ENCODE results near the gene SDF2.

- TF ChIP-seq, protein P1, sequence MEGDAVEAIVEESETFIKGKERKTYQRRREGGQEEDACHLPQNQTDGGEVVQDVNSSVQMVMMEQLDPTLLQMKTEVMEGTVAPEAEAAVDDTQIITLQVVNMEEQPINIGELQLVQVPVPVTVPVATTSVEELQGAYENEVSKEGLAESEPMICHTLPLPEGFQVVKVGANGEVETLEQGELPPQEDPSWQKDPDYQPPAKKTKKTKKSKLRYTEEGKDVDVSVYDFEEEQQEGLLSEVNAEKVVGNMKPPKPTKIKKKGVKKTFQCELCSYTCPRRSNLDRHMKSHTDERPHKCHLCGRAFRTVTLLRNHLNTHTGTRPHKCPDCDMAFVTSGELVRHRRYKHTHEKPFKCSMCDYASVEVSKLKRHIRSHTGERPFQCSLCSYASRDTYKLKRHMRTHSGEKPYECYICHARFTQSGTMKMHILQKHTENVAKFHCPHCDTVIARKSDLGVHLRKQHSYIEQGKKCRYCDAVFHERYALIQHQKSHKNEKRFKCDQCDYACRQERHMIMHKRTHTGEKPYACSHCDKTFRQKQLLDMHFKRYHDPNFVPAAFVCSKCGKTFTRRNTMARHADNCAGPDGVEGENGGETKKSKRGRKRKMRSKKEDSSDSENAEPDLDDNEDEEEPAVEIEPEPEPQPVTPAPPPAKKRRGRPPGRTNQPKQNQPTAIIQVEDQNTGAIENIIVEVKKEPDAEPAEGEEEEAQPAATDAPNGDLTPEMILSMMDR (conservative IDR thresholded peaks at IDR 0.05; ENCODE audit: low read length), result peak; percentile 49
- no peak for TF ChIP-seq EZH2phosphoT487 (IDR thresholded peaks at IDR 0.05; ENCODE audit: borderline replicate concordance)
Measured at GRCh38 chr17:28643983-28644786, 17.5 kb downstream of the SDF2 start.

All from Loucy (cell line).